Measurements from ENCODE around the gene DNAJC11. TPM values are rescaled to one million over a fixed set of nuclear protein-coding genes. Genes with fewer than 3 reads are reported as not detected.
"Not testable (repeated sequence)": the region's sequence is repeated elsewhere in the genome, so short reads cannot be mapped to it uniquely, and the experiment has no call there.

DNAJC11 gene
- total RNA-seq, 1 experiment from 2014 or later: 93.6 TPM

DNA sequence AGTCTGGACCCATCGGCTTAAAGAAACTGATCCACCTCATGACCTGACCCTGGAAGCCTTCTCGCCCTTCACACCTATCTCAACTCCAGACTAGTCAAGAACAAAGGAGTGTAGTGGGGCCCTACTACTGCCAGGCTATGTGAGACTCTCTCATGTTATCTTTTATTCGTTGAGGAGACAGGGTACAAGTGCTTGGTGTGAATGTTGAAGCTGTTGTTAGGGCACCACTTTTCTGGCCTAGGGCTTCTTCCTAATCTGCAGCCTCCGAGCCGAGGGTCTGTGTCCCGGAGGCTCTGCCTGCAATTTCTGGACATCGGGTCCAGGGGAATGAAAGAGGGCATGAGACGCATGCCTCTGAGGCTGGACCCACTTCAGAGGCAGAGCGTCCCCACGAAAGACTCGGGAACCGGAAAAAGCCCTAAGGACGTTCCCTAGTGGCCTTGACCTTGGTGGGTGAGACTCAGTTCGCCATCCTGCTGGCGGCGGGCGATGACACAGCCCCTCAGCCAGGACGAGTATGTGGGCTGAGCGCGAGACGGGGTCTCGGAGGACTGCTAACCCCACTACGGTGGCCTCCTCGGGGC is 671 bp downstream of the DNAJC11 start:
- ATAC-seq (no peak), DNase-seq (ENCODE audit: low read depth, low spot score) (no peak)
- Histone ChIP-seq H3K27ac (ENCODE audit: low read length) (peak overlapping the region; percentile 93), H3K27me3 (ENCODE audit: control insufficient read depth, insufficient read depth, low read length) (no peaks in the 10 kb centered on the region), H3K4me3 (ENCODE audit: low read depth in 2 of 2, low read length in 2 of 2) (peak overlapping the region; percentile 94 to 98), H3K4me1 (ENCODE audit: control insufficient read depth, insufficient read depth, low read length) (peaks cover 11% of the 10 kb centered on the region), H3K9me3 (ENCODE audit: control insufficient read depth, insufficient read depth, low read depth, low read length) (no peaks in the 10 kb centered on the region), H3K36me3 (ENCODE audit: control insufficient read depth, insufficient read depth, low read length) (no peaks in the 10 kb centered on the region; the same call in 1 of the 2 replicates)
- in situ Hi-C loops (cut with HindIII; ENCODE audit: low pct_unique_long_range_greater_than_20kb, low sequenced_read_pairs): no loop called here
- BruUV-seq (replicated peaks): no TSS peak
- intact Hi-C loops (cut with micrococcal nuclease; ENCODE audit: unreplicated experiment): no loop called here
- POLR2A ChIA-PET: interaction anchor here (0.6 kb wide), 1 partner anchor 246 kb away, joined by 5 read pairs; no protein-coding TSS in a partner anchor
- CTCF ChIA-PET: interaction anchor here (0.6 kb wide), 1 partner anchor 10 kb away, joined by 3 read pairs; no protein-coding TSS in a partner anchor
- TF ChIP-seq POLR2AphosphoS5 (IDR thresholded peaks at IDR 0.05; ENCODE audit: low read depth, low read length): no peak
- TF ChIP-seq, protein P1, sequence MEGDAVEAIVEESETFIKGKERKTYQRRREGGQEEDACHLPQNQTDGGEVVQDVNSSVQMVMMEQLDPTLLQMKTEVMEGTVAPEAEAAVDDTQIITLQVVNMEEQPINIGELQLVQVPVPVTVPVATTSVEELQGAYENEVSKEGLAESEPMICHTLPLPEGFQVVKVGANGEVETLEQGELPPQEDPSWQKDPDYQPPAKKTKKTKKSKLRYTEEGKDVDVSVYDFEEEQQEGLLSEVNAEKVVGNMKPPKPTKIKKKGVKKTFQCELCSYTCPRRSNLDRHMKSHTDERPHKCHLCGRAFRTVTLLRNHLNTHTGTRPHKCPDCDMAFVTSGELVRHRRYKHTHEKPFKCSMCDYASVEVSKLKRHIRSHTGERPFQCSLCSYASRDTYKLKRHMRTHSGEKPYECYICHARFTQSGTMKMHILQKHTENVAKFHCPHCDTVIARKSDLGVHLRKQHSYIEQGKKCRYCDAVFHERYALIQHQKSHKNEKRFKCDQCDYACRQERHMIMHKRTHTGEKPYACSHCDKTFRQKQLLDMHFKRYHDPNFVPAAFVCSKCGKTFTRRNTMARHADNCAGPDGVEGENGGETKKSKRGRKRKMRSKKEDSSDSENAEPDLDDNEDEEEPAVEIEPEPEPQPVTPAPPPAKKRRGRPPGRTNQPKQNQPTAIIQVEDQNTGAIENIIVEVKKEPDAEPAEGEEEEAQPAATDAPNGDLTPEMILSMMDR (IDR thresholded peaks at IDR 0.05): no peak

DNA sequence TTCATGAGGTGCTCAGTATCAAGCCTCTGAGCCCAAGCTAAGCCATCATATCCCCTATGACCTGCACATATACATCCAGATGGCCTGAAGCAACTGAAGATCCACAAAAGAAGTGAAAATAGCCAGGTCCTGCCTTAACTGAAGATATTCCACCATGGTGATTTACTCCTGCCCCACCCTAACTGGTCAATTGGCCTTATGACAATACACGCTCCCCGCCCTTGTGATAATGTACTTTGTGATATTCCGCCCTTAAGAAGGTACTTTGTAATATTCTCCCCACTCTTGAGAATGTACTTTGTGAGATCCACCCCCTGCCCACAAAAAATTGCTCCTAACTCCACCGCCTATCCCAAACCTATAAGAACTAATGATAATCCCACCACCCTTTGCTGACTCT is 1.7 kb downstream of the DNAJC11 start:
- DNase-seq (ENCODE audit: low read depth, low spot score); H3K27me3 ChIP-seq (ENCODE audit: control insufficient read depth, insufficient read depth, low read length); in situ Hi-C loops (cut with HindIII; ENCODE audit: low pct_unique_long_range_greater_than_20kb, low sequenced_read_pairs); H3K4me3 ChIP-seq (ENCODE audit: low read depth in 2 of 2, low read length in 2 of 2); BruUV-seq (replicated peaks); intact Hi-C loops (cut with micrococcal nuclease; ENCODE audit: unreplicated experiment); ATAC-seq; H3K36me3 ChIP-seq (ENCODE audit: control insufficient read depth, insufficient read depth, low read length); H3K9me3 ChIP-seq (ENCODE audit: control insufficient read depth, insufficient read depth, low read depth, low read length); H3K27ac ChIP-seq (ENCODE audit: low read length): not testable (repeated sequence)
- ChIA-PET POLR2A (interaction anchor here (0.6 kb wide), 1 partner anchor 247 kb away, joined by 5 read pairs; no protein-coding TSS in a partner anchor), CTCF (interaction anchor here (0.7 kb wide), 1 partner anchor 286 kb away, joined by 3 read pairs; no protein-coding TSS in a partner anchor)
- H3K4me1 ChIP-seq (ENCODE audit: control insufficient read depth, insufficient read depth, low read length): peaks cover 11% of the 10 kb centered on the region

- DNase-seq (ENCODE audit: low read depth, low spot score) (no peak), ATAC-seq (no peak)
- POLR2A ChIA-PET: interaction anchor here (0.7 kb wide), 1 partner anchor 54 kb away, joined by 6 read pairs; no protein-coding TSS in a partner anchor
- no TSS peak for BruUV-seq (replicated peaks)
- Histone ChIP-seq H3K27ac (ENCODE audit: low read length) (no peak overlapping the region), H3K4me3 (ENCODE audit: low read depth in 2 of 2, low read length in 2 of 2) (no peak overlapping the region), H3K36me3 (ENCODE audit: control insufficient read depth, insufficient read depth, low read length) (no peaks in the 10 kb centered on the region; the same call in 1 of the 2 replicates), H3K27me3 (ENCODE audit: control insufficient read depth, insufficient read depth, low read length) (no peaks in the 10 kb centered on the region), H3K4me1 (ENCODE audit: control insufficient read depth, insufficient read depth, low read length) (peaks cover 11% of the 10 kb centered on the region), H3K9me3 (ENCODE audit: control insufficient read depth, insufficient read depth, low read depth, low read length) (no peaks in the 10 kb centered on the region)
- in situ Hi-C loops (cut with HindIII; ENCODE audit: low pct_unique_long_range_greater_than_20kb, low sequenced_read_pairs) (no loop called here), intact Hi-C loops (cut with micrococcal nuclease; ENCODE audit: unreplicated experiment) (no loop called here)
- TF ChIP-seq, protein P1 (IDR thresholded peaks at IDR 0.05): no peak
- TF ChIP-seq POLR2AphosphoS5 (IDR thresholded peaks at IDR 0.05; ENCODE audit: low read depth, low read length) (no peak), SIN3A (IDR thresholded peaks at IDR 0.05; ENCODE audit: borderline replicate concordance, insufficient read depth, low read depth, low read length) (no peak), TCF7L2 (IDR thresholded peaks at IDR 0.05; ENCODE audit: low read depth, low read length) (no peak)
- TF ChIP-seq, protein P2, sequence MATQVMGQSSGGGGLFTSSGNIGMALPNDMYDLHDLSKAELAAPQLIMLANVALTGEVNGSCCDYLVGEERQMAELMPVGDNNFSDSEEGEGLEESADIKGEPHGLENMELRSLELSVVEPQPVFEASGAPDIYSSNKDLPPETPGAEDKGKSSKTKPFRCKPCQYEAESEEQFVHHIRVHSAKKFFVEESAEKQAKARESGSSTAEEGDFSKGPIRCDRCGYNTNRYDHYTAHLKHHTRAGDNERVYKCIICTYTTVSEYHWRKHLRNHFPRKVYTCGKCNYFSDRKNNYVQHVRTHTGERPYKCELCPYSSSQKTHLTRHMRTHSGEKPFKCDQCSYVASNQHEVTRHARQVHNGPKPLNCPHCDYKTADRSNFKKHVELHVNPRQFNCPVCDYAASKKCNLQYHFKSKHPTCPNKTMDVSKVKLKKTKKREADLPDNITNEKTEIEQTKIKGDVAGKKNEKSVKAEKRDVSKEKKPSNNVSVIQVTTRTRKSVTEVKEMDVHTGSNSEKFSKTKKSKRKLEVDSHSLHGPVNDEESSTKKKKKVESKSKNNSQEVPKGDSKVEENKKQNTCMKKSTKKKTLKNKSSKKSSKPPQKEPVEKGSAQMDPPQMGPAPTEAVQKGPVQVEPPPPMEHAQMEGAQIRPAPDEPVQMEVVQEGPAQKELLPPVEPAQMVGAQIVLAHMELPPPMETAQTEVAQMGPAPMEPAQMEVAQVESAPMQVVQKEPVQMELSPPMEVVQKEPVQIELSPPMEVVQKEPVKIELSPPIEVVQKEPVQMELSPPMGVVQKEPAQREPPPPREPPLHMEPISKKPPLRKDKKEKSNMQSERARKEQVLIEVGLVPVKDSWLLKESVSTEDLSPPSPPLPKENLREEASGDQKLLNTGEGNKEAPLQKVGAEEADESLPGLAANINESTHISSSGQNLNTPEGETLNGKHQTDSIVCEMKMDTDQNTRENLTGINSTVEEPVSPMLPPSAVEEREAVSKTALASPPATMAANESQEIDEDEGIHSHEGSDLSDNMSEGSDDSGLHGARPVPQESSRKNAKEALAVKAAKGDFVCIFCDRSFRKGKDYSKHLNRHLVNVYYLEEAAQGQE (IDR thresholded peaks at IDR 0.05; ENCODE audit: insufficient read depth in 1 of 2, low read depth in 2 of 2, low read length in 1 of 2): no peak
- CTCF ChIA-PET: no interaction called here
Observed at GRCh38 chr1:6695868-6696267, 5.7 kb downstream of the DNAJC11 start.

Data from Panc1 (cell line).